CD4-positive, alpha-beta T cell (primary cell): ENCODE data around the gene TFR2. TPM values are rescaled to one million over a fixed set of nuclear protein-coding genes. Genes with fewer than 3 reads are reported as not detected.

Source experiments
- ATAC-seq: fragments of 200-7000 bp; cut with Tn5 transposase; one replicate; pipeline ENCODE4 v1.10.0; 2022; ENCODE audit warnings: mild to moderate bottlenecking; ENCODE audit not compliant: poor library complexity
- CTCF ChIA-PET: fragments of 350-600 bp; sonication (Branson Sonifier 250); formaldehyde crosslinking; loops from one replicate; lab custom pipeline; 2021; ENCODE audit warnings: antibody characterized with exemption, inconsistent platforms; lab: Charles Lee
- POLR2A ChIA-PET: fragments of 350-600 bp; sonication (Branson Sonifier 250); formaldehyde crosslinking; loops from one replicate; lab custom pipeline; 2021; ENCODE audit warnings: antibody characterized with exemption, inconsistent platforms; lab: Charles Lee
- DNase-seq, 14 experiments: peaks; one replicate each; pipeline ENCODE4 v3.0.0-alpha.2; 2013 to 2020; ENCODE audit warnings: mixed read lengths in 2 of 14
- H3K27ac ChIP-seq, 2 donors: one replicate each; pipeline versions ENCODE4 v1.5.1 to v1.7.0; 2013; ENCODE audit warnings: low read length in 2 of 2, low read depth in 1 of 2, mild to moderate bottlenecking in 1 of 2
- H3K27me3 ChIP-seq, 2 experiments: 1 replicate in 1 of 2; 2 replicates in 1 of 2; pipeline versions ENCODE4 v1.6.1 to v1.7.0; 2013; ENCODE audit warnings: low read length in 2 of 2, control low read depth in 1 of 2, mild to moderate bottlenecking in 1 of 2, moderate library complexity in 1 of 2; ENCODE audit not compliant: insufficient read depth in 2 of 2, control insufficient read depth in 1 of 2
- H3K36me3 ChIP-seq: one replicate; pipeline ENCODE4 v1.6.1; 2013; ENCODE audit warnings: low read length, control low read depth; ENCODE audit not compliant: insufficient read depth
- H3K4me1 ChIP-seq: one replicate; pipeline ENCODE4 v1.6.1; 2013; ENCODE audit warnings: low read length, control low read depth; ENCODE audit not compliant: insufficient read depth
- H3K4me3 ChIP-seq: one replicate; pipeline ENCODE4 v1.5.1; 2013; ENCODE audit warnings: mild to moderate bottlenecking, low read length, moderate library complexity
- H3K9me3 ChIP-seq, 2 experiments: 1 replicate in 1 of 2; 2 replicates in 1 of 2; pipeline versions ENCODE4 v1.6.1 to v1.7.0; 2013; ENCODE audit warnings: low read length in 2 of 2, mild to moderate bottlenecking in 2 of 2, control low read depth in 1 of 2, moderate library complexity in 1 of 2; ENCODE audit not compliant: control insufficient read depth in 1 of 2, insufficient read depth in 1 of 2
- H3K27ac Mint-ChIP-seq: one replicate; pipeline ENCODE4 v1.8.0; 2020; ENCODE audit warnings: mixed read lengths
- H3K27me3 Mint-ChIP-seq: one replicate; pipeline ENCODE4 v1.8.0; 2021; ENCODE audit warnings: mixed read lengths
- H3K36me3 Mint-ChIP-seq: one replicate; pipeline ENCODE4 v1.8.0; 2021; ENCODE audit warnings: low read depth, mixed read lengths
- H3K4me1 Mint-ChIP-seq: one replicate; pipeline ENCODE4 v1.8.0; 2021; ENCODE audit warnings: low read depth, mixed read lengths
- H3K4me3 Mint-ChIP-seq: one replicate; pipeline ENCODE4 v1.8.0; 2020; ENCODE audit warnings: mild to moderate bottlenecking, mixed read lengths
- H3K9me3 Mint-ChIP-seq: one replicate; pipeline ENCODE4 v1.8.0; 2020; ENCODE audit warnings: mixed read lengths
- CTCF ChIP-seq: fragments of 200-600 bp; IDR thresholded peaks from one replicate; pipeline ENCODE4 v1.8.0; 2022; ENCODE audit warnings: antibody characterized with exemption, mild to moderate bottlenecking
- intact Hi-C, 2 experiments: fragments of 100-400 bp; cut with DNase I in 1 of 2; cut with micrococcal nuclease in 1 of 2; formaldehyde crosslinking; loops; one replicate each; pipeline versions ENCODE4 v1.15.1 to v1.9.0; 2023 to 2025; cut with DNase I, micrococcal nuclease
- total RNA-seq, 174 experiments: library from RNA in 2 of 174; stranded (reverse) in 2 of 174; gene quantifications; one replicate each; pipeline ENCODE4 v1.2.3 and lab custom pipeline; 2021 to 2026

TFR2 gene
- total RNA-seq, 2 experiments from 2014 or later = 1.7 to 2.3 TPM

GRCh38 chr7:100620239-100620638 lies 21.1 kb downstream of the TFR2 start:
- H3K27ac Mint-ChIP-seq = no peak overlapping the region
- peaks cover 5% of the 10 kb centered on the region for H3K4me1 ChIP-seq
- peaks cover 3% of the 10 kb centered on the region for H3K36me3 ChIP-seq
- intact Hi-C loops = no loop called here
- POLR2A ChIA-PET = interaction anchor here (0.6 to 1.3 kb wide), 2 partner anchors 8 to 176 kb away, joined by 3 to 5 read pairs; partner anchors contain the start of gene MOSPD3
- ATAC-seq (no peak), DNase-seq (no peak)
- no peak overlapping the region for H3K27ac ChIP-seq
- H3K4me3 Mint-ChIP-seq = no peak overlapping the region
- no peaks in the 10 kb centered on the region for H3K9me3 Mint-ChIP-seq
- no peaks in the 10 kb centered on the region for H3K27me3 Mint-ChIP-seq
- H3K36me3 Mint-ChIP-seq = peaks cover 5% of the 10 kb centered on the region
- H3K27me3 ChIP-seq = no peaks in the 10 kb centered on the region
- no peak for TF ChIP-seq CTCF
- CTCF ChIA-PET = no interaction called here
- no peaks in the 10 kb centered on the region for H3K9me3 ChIP-seq
- H3K4me1 Mint-ChIP-seq = peaks cover 5% of the 10 kb centered on the region
- H3K4me3 ChIP-seq = no peak overlapping the region

- CTCF ChIA-PET = interaction anchor here (1.1 to 3.5 kb wide), 4 partner anchors 10 to 91 kb away, joined by 3 to 22 read pairs (median 14); partner anchors contain the start of gene POP7
- POLR2A ChIA-PET = interaction anchor here (0.6 to 3.3 kb wide), 8 partner anchors 13 to 185 kb away, joined by 3 to 113 read pairs (median 24); partner anchors contain the start of genes FBXO24, GIGYF1, LRCH4 and MEPCE
- peaks cover 25% of the 10 kb centered on the region for H3K4me1 Mint-ChIP-seq
Measured at GRCh38 chr7:100614308-100614861, 27.0 kb downstream of the TFR2 start.

More at GRCh38 chr7:100614308-100614861, 27.0 kb downstream of the TFR2 start:
- peaks cover 27% of the 10 kb centered on the region for H3K4me1 ChIP-seq
- no peaks in the 10 kb centered on the region for H3K9me3 Mint-ChIP-seq
- ATAC-seq (no peak), DNase-seq (no peak)
- no peaks in the 10 kb centered on the region for H3K9me3 ChIP-seq
- H3K27me3 ChIP-seq = no peaks in the 10 kb centered on the region
- peaks cover 5% of the 10 kb centered on the region for H3K36me3 Mint-ChIP-seq
- H3K27ac Mint-ChIP-seq = no peak overlapping the region
- no peak overlapping the region for H3K4me3 ChIP-seq
- no peaks in the 10 kb centered on the region for H3K27me3 Mint-ChIP-seq
- TF ChIP-seq CTCF = no peak
- intact Hi-C loops = loop anchor here in 1 of 2 experiments (5.0 kb wide), 1 partner anchor 78 kb away; the partner anchor contains the start of gene GIGYF1
- H3K4me3 Mint-ChIP-seq = peak overlapping the region; percentile 94
- H3K36me3 ChIP-seq = peaks cover 8% of the 10 kb centered on the region
- no peak overlapping the region for H3K27ac ChIP-seq
